ENCODE measurements around the gene CASZ1.

The CASZ1 gene

GRCh38 chr1:10589074-10589473 is 207.4 kb downstream of the CASZ1 start:
- DNase-seq, result no peak

- DNase-seq, result no peak
Measured at GRCh38 chr1:10588640-10589039, 207.8 kb downstream of the CASZ1 start.
